ENCODE results near the gene MYH11.

GRCh38 chr16:15654591-15654990 lies 202.2 kb downstream of the MYH11 start:
- TF ChIP-seq POLR2AphosphoS5 (IDR thresholded peaks at IDR 0.05; ENCODE audit: borderline replicate concordance, low read depth, low read length) (no peak), EZH2 (IDR thresholded peaks at IDR 0.05) (no peak), FOXP2 (optimal IDR thresholded peaks at IDR 0.05; ENCODE audit: control extremely low read depth, extremely low read length, insufficient read depth) (no peak)
